Spleen (tissue), 11 donors: Measurements from ENCODE around the gene GRB10. TPM values are rescaled to one million over a fixed set of nuclear protein-coding genes. Genes with fewer than 3 reads are reported as not detected.

Experiments used
- DNase-seq: peaks from one replicate; pipeline ENCODE4 v3.0.0-alpha.2; 2020
- H3K27ac ChIP-seq, 8 donors: fragments of 200-600 bp; sonication (generic) in 7 of 8; 1 replicate in 4 of 8; 2 replicates in 4 of 8; pipeline versions ENCODE4 v1.5.0 to v1.8.0; 2016 to 2021; ENCODE audit warnings: inconsistent platforms in 4 of 8, mild to moderate bottlenecking in 4 of 8, moderate library complexity in 1 of 8
- H3K27me3 ChIP-seq, 7 donors: fragments of 200-600 bp; sonication (generic) in 6 of 7; replicated peaks in 1 of 7; 1 replicate in 4 of 7; 2 replicates in 3 of 7; pipeline versions ENCODE4 v1.5.0 to v1.8.0; 2016 to 2021; ENCODE audit warnings: inconsistent platforms in 3 of 7, mild to moderate bottlenecking in 1 of 7
- H3K36me3 ChIP-seq, 6 donors: fragments of 200-600 bp; sonication (generic) in 5 of 6; 1 replicate in 4 of 6; 2 replicates in 2 of 6; pipeline versions ENCODE4 v1.5.0 to v1.8.0; 2016 to 2021; ENCODE audit warnings: inconsistent platforms in 2 of 6
- H3K4me1 ChIP-seq, 6 donors: fragments of 200-600 bp; sonication (generic) in 5 of 6; 1 replicate in 3 of 6; 2 replicates in 3 of 6; pipeline versions ENCODE4 v1.5.0 to v1.8.0; 2016 to 2021; ENCODE audit warnings: inconsistent platforms in 3 of 6
- H3K4me3 ChIP-seq, 8 donors: fragments of 200-600 bp; sonication (generic) in 7 of 8; 1 replicate in 4 of 8; 2 replicates in 4 of 8; pipeline versions ENCODE4 v1.5.0 to v1.8.0; 2016 to 2021; ENCODE audit warnings: inconsistent platforms in 4 of 8, mild to moderate bottlenecking in 4 of 8, moderate library complexity in 2 of 8
- H3K9me3 ChIP-seq, 8 donors: fragments of 200-600 bp; sonication (generic) in 7 of 8; 1 replicate in 4 of 8; 2 replicates in 4 of 8; pipeline versions ENCODE4 v1.5.0 to v1.8.0; 2016 to 2021; ENCODE audit warnings: inconsistent platforms in 4 of 8
- POLR2A ChIP-seq, 3 donors: fragments of 450-650 bp; IDR thresholded peaks; one replicate each; pipeline ENCODE4 v1.5.1; 2017; ENCODE audit warnings: antibody characterized with exemption in 3 of 3, mild to moderate bottlenecking in 1 of 3
- POLR2AphosphoS5 ChIP-seq, 3 donors: sonication (generic); formaldehyde crosslinking; IDR thresholded peaks; one replicate each; pipeline ENCODE4 v1.5.1; 2017; ENCODE audit warnings: antibody characterized with exemption in 3 of 3
- WGBS, 5 donors: extraction: QIAGEN DNeasy Blood & Tissue Kit in 3 of 5; methylation state at CpG; one replicate each; pipeline versions ENCODE4 v1.1.5 to v1.1.7; 2013 to 2018; 5-methylcytosine and 5-hydroxymethylcytosine counted together
- intact Hi-C: fragments of 100-400 bp; cut with DNase I; formaldehyde crosslinking; loops from one replicate; pipeline ENCODE4 v1.15.0; 2023; ENCODE audit warnings: low total_unique reads
- polyA plus RNA-seq, 3 donors: library from polyadenylated mRNA; stranded (reverse); fragments of 200-250 nt; gene quantifications; one replicate each; pipeline ENCODE4 v1.2.1, GENCODE V29; 2013
- total RNA-seq, 7 donors: library from RNA; depleted of rRNA in 3 of 7; stranded (reverse); fragments of >200 nt in 3 of 7; fragmentation: NEBNext Ultra II Directional in 4 of 7; extraction: Animal tissue kit (Norgen Biotek cat#: 25700) in 4 of 7; gene quantifications; one replicate each; pipeline versions ENCODE4 v1.1.0 to v1.2.1, GENCODE V29; 2016 to 2021
- TF ChIP-seq, protein P1 (sequence below), 11 experiments: fragments of 200-600 bp in 7 of 11; fragments of 450-650 bp in 4 of 11; sonication (generic) in 4 of 11; IDR thresholded peaks in 8 of 11; conservative IDR thresholded peaks in 3 of 11; 1 replicate in 7 of 11; 2 replicates in 4 of 11; pipeline versions ENCODE4 v1.4.0 to v1.8.0; 2016 to 2021; ENCODE audit warnings: antibody characterized with exemption in 11 of 11, inconsistent platforms in 4 of 11, mild to moderate bottlenecking in 1 of 11
- donor health status: healthy with polysubstance abuse.
- donor health status: DM: no; HTN: no; CAD: no; lungs with moderate emphysema.
- donor health status: DM: no; HTN: no; CAD: no.
- donor health status: Bipolar disorder and iron deficiency.
- donor health status: healthy.
- donor health status: DM: no; HTN: no; CAD: no.
- donor health status: DM: yes; HTN: yes; CAD: no.

The GRB10 gene
- total and polyA plus RNA-seq, 10 donors, result 11.3 to 159 (median 115) TPM

DNA sequence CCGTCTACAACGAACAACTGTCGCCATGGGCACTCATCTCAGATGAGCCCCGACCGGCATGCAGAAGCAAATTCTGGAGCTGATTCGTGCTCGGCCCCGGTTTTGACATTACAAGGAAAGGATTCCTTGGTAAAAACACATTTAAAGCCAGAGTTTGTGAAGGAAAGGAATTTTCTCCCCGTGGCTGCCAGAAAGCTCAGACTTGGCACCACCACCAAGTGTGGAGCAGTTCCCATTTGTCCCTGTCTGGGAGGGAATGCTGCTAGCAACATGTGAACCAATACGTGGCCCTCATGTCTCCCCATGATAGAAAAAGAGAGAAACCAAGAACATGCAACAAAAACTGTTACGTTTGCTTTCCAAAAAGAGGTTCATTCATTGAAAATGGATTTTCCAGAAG lies 162.3 kb downstream of the GRB10 start:
- no peak for DNase-seq
- peaks cover 0 to 4% (median 0%) of the 10 kb centered on the region in 6 donors for H3K4me1 ChIP-seq
- no peak overlapping the region for H3K27ac ChIP-seq
- intact Hi-C loops, result no loop called here
- TF ChIP-seq, protein P1, sequence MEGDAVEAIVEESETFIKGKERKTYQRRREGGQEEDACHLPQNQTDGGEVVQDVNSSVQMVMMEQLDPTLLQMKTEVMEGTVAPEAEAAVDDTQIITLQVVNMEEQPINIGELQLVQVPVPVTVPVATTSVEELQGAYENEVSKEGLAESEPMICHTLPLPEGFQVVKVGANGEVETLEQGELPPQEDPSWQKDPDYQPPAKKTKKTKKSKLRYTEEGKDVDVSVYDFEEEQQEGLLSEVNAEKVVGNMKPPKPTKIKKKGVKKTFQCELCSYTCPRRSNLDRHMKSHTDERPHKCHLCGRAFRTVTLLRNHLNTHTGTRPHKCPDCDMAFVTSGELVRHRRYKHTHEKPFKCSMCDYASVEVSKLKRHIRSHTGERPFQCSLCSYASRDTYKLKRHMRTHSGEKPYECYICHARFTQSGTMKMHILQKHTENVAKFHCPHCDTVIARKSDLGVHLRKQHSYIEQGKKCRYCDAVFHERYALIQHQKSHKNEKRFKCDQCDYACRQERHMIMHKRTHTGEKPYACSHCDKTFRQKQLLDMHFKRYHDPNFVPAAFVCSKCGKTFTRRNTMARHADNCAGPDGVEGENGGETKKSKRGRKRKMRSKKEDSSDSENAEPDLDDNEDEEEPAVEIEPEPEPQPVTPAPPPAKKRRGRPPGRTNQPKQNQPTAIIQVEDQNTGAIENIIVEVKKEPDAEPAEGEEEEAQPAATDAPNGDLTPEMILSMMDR (IDR thresholded peaks at IDR 0.05 in 8 of 11, conservative IDR thresholded peaks at IDR 0.05 in 3 of 11), result no peak
- no peak for TF ChIP-seq POLR2A (IDR thresholded peaks at IDR 0.05)
- no peak for TF ChIP-seq POLR2AphosphoS5 (IDR thresholded peaks at IDR 0.05)
- H3K27me3 ChIP-seq, result no peaks in the 10 kb centered on the region
- 70 to 85% (median 76%) methylated on average over 11 of the region's 11 CpGs for WGBS, 5 donors
- H3K4me3 ChIP-seq, result no peak overlapping the region
- H3K36me3 ChIP-seq, result peaks cover 0 to 81% (median 8%) of the 10 kb centered on the region in 6 donors
- H3K9me3 ChIP-seq, result no peaks in the 10 kb centered on the region

DNA sequence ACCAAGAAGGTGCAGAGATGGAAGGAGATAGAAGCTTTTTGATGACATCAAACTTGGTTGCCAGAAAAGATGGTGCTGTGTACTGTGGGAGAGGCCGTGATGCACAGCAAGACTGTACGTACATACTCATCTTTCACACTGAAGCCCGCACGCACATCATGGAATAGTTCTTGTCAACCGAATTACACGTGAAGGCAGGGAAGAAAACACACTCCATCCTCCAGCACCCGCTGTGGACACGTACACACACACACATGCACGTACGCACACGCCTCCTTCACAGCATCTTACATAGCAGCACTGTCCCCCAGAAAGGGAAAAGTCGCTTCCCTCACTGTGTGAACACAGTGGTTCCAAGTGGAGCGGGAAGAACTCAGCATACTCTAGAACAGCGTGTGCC lies 163.0 kb downstream of the GRB10 start:
- no peak overlapping the region for H3K4me3 ChIP-seq
- DNase-seq, result no peak
- H3K4me1 ChIP-seq, result peaks cover 0 to 4% (median 0%) of the 10 kb centered on the region in 6 donors
- H3K36me3 ChIP-seq, result peaks cover 0 to 81% (median 8%) of the 10 kb centered on the region in 6 donors
- no peaks in the 10 kb centered on the region for H3K27me3 ChIP-seq
- TF ChIP-seq, protein P1 (IDR thresholded peaks at IDR 0.05 in 8 of 11, conservative IDR thresholded peaks at IDR 0.05 in 3 of 11), result no peak
- TF ChIP-seq POLR2A (IDR thresholded peaks at IDR 0.05) (no peak), POLR2AphosphoS5 (IDR thresholded peaks at IDR 0.05) (no peak)
- no peak overlapping the region for H3K27ac ChIP-seq
- H3K9me3 ChIP-seq, result no peaks in the 10 kb centered on the region
- intact Hi-C loops, result no loop called here
- WGBS, 5 donors, result 87 to 96% (median 88%) methylated on average over 14 of the region's 14 CpGs

DNA sequence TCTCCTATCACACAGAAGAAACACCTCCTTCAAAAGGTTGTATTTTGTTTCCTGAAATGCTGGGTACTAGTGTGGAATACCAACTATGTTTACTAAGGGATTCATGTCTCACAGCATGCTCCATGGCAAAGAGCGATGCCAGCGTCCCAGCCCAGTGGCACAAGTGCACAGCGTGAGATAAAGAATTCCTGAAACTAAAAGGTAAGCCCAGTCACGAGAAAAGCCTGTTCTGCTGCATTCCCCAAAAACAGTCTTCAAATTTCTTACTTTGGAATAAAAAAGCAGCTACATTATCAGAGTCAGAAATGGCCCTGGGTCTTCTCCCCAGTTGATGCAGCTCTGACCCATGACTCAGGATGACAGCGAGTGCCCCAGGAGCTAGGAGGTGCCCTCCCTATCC lies 164.4 kb downstream of the GRB10 start:
- intact Hi-C loops, result no loop called here
- TF ChIP-seq POLR2A (IDR thresholded peaks at IDR 0.05) (no peak), POLR2AphosphoS5 (IDR thresholded peaks at IDR 0.05) (no peak)
- TF ChIP-seq, protein P1 (IDR thresholded peaks at IDR 0.05 in 8 of 11, conservative IDR thresholded peaks at IDR 0.05 in 3 of 11), result no peak
- 92 to 96% (median 94%) methylated on average over 5 of the region's 5 CpGs for WGBS, 5 donors
- H3K36me3 ChIP-seq, result peaks cover 0 to 83% (median 20%) of the 10 kb centered on the region in 6 donors
- no peaks in the 10 kb centered on the region for H3K27me3 ChIP-seq
- peaks cover 0 to 4% (median 0%) of the 10 kb centered on the region in 6 donors for H3K4me1 ChIP-seq
- no peaks in the 10 kb centered on the region for H3K9me3 ChIP-seq
- no peak for DNase-seq
- H3K4me3 ChIP-seq, result no peak overlapping the region
- H3K27ac ChIP-seq, result no peak overlapping the region

DNA sequence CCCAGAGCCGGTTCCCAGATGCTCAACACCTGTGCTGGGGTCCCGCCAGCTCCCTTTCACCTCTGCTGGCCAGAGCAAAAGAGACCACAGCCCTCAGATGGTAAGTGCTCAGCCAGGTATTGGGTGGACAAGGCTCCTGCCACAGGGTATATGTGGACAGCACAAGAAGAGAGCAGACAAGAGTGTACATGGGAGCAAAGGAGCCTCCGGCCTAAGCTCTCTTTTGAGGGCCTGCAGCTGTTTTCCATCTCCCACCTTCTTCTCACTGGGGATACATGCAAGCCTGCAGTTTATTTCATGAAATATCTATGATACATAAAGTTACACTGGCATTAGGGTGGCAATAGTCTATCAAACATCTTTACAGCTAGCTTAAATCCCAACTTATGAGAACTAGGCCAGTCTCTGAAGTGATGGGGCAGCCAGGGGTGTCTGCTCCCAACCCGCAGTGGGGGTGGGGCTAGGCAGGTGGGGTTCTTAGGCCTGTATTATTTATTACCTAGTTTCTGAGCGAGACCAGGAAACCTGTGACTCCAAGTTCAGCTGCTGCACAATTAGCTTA lies 167.1 kb downstream of the GRB10 start:
- no peaks in the 10 kb centered on the region for H3K9me3 ChIP-seq
- no peak overlapping the region for H3K27ac ChIP-seq
- intact Hi-C loops, result no loop called here
- no peak overlapping the region for H3K4me3 ChIP-seq
- no peak for DNase-seq
- peaks cover 0 to 85% (median 30%) of the 10 kb centered on the region in 6 donors for H3K36me3 ChIP-seq
- WGBS, 5 donors, result 90 to 97% (median 91%) methylated on average over 5 of the region's 5 CpGs
- H3K27me3 ChIP-seq, result no peaks in the 10 kb centered on the region
- TF ChIP-seq POLR2AphosphoS5 (IDR thresholded peaks at IDR 0.05), result no peak
- H3K4me1 ChIP-seq, result peaks cover 0 to 11% (median 9%) of the 10 kb centered on the region in 6 donors
